ENCODE measurements around the gene FAM236D.
"Not testable (repeated sequence)": the region's sequence is repeated elsewhere in the genome, so short reads cannot be mapped to it uniquely, and the experiment has no call there.

GRCh38 chrX:72808110-72808509, at the start of gene FAM236D:
- not testable (repeated sequence) for TF ChIP-seq CTCF, POLR2A (IDR thresholded peaks at IDR 0.05)
